ENCODE data around the gene SRC.

The SRC gene

DNA sequence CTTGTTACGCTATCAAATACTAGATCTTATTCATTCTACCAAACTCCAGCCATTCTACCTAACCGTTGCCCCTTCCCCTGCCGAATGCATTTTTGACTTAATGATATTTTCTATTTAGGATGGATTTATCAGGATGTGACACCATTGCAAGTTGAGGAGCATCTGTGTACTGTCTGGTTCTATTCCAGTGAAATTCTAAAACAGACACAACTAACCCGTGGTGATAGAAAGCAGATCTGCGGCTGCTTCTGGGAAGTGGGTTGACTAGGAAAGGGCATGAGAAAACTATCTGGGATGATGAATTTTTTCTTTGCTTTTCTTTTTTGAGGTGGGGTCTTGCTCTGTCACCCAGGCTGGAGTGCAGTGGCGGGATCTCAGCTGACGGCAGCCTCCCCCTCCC is 20.7 kb upstream of the SRC start:
- ATAC-seq: no peak
- no peak for TF ChIP-seq RARB (CRISPR knock-in tag; IDR thresholded peaks at IDR 0.05)
- no peak for TF ChIP-seq TOX (CRISPR knock-in tag; IDR thresholded peaks at IDR 0.05; ENCODE audit: borderline replicate concordance)
- TF ChIP-seq, protein P1, sequence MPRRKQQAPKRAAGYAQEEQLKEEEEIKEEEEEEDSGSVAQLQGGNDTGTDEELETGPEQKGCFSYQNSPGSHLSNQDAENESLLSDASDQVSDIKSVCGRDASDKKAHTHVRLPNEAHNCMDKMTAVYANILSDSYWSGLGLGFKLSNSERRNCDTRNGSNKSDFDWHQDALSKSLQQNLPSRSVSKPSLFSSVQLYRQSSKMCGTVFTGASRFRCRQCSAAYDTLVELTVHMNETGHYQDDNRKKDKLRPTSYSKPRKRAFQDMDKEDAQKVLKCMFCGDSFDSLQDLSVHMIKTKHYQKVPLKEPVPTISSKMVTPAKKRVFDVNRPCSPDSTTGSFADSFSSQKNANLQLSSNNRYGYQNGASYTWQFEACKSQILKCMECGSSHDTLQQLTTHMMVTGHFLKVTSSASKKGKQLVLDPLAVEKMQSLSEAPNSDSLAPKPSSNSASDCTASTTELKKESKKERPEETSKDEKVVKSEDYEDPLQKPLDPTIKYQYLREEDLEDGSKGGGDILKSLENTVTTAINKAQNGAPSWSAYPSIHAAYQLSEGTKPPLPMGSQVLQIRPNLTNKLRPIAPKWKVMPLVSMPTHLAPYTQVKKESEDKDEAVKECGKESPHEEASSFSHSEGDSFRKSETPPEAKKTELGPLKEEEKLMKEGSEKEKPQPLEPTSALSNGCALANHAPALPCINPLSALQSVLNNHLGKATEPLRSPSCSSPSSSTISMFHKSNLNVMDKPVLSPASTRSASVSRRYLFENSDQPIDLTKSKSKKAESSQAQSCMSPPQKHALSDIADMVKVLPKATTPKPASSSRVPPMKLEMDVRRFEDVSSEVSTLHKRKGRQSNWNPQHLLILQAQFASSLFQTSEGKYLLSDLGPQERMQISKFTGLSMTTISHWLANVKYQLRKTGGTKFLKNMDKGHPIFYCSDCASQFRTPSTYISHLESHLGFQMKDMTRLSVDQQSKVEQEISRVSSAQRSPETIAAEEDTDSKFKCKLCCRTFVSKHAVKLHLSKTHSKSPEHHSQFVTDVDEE (CRISPR knock-in tag; IDR thresholded peaks at IDR 0.05): no peak
- TF ChIP-seq ARNTL (CRISPR knock-in tag; IDR thresholded peaks at IDR 0.05; ENCODE audit: borderline replicate concordance, low read depth): no peak
- TF ChIP-seq ZNF8 (CRISPR knock-in tag; IDR thresholded peaks at IDR 0.05): no peak
- TF ChIP-seq ZFP30 (CRISPR knock-in tag; IDR thresholded peaks at IDR 0.05): no peak
- no peak for TF ChIP-seq ZNF70 (CRISPR knock-in tag; IDR thresholded peaks at IDR 0.05)
- TF ChIP-seq CSDC2 (CRISPR knock-in tag; IDR thresholded peaks at IDR 0.05): no peak
- TF ChIP-seq, protein P2, sequence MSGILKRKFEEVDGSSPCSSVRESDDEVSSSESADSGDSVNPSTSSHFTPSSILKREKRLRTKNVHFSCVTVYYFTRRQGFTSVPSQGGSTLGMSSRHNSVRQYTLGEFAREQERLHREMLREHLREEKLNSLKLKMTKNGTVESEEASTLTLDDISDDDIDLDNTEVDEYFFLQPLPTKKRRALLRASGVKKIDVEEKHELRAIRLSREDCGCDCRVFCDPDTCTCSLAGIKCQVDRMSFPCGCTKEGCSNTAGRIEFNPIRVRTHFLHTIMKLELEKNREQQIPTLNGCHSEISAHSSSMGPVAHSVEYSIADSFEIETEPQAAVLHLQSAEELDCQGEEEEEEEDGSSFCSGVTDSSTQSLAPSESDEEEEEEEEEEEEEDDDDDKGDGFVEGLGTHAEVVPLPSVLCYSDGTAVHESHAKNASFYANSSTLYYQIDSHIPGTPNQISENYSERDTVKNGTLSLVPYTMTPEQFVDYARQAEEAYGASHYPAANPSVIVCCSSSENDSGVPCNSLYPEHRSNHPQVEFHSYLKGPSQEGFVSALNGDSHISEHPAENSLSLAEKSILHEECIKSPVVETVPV (CRISPR knock-in tag; IDR thresholded peaks at IDR 0.05): no peak
- no peak for TF ChIP-seq GLIS3 (CRISPR knock-in tag; IDR thresholded peaks at IDR 0.05)
- no peak for TF ChIP-seq PPARA (CRISPR knock-in tag; IDR thresholded peaks at IDR 0.05; ENCODE audit: borderline replicate concordance)
- TF ChIP-seq BACH2 (CRISPR knock-in tag; IDR thresholded peaks at IDR 0.05; ENCODE audit: borderline replicate concordance): no peak
- TF ChIP-seq, protein P3, sequence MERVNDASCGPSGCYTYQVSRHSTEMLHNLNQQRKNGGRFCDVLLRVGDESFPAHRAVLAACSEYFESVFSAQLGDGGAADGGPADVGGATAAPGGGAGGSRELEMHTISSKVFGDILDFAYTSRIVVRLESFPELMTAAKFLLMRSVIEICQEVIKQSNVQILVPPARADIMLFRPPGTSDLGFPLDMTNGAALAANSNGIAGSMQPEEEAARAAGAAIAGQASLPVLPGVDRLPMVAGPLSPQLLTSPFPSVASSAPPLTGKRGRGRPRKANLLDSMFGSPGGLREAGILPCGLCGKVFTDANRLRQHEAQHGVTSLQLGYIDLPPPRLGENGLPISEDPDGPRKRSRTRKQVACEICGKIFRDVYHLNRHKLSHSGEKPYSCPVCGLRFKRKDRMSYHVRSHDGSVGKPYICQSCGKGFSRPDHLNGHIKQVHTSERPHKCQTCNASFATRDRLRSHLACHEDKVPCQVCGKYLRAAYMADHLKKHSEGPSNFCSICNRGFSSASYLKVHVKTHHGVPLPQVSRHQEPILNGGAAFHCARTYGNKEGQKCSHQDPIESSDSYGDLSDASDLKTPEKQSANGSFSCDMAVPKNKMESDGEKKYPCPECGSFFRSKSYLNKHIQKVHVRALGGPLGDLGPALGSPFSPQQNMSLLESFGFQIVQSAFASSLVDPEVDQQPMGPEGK (CRISPR knock-in tag; IDR thresholded peaks at IDR 0.05; ENCODE audit: borderline replicate concordance): no peak
- no peak for TF ChIP-seq ZC3H10 (CRISPR knock-in tag; IDR thresholded peaks at IDR 0.05)
- no peak for TF ChIP-seq ISL1 (CRISPR knock-in tag; IDR thresholded peaks at IDR 0.05)
- no peak for TF ChIP-seq SNAI2 (CRISPR knock-in tag; IDR thresholded peaks at IDR 0.05)

DNA sequence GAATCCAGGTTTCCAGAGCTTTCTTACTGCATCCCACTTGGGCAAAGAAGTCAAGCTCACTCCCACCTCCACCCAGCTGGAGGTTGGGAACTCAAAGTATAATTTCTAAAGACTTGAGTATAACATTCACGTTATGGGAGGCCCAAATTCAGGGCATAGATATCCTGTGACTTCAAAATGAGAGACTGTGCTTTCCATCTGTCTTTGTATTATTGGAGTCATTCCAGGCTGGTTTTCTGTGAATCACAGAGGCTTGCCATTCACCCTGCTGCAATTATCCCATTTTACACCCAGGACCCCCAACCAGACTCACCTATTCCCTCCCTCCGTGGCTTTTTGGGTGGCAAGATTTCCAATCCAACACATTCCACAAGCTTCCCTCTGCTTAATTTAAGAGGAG is 19.3 kb upstream of the SRC start:
- no peak for ATAC-seq
- TF ChIP-seq, protein P4, sequence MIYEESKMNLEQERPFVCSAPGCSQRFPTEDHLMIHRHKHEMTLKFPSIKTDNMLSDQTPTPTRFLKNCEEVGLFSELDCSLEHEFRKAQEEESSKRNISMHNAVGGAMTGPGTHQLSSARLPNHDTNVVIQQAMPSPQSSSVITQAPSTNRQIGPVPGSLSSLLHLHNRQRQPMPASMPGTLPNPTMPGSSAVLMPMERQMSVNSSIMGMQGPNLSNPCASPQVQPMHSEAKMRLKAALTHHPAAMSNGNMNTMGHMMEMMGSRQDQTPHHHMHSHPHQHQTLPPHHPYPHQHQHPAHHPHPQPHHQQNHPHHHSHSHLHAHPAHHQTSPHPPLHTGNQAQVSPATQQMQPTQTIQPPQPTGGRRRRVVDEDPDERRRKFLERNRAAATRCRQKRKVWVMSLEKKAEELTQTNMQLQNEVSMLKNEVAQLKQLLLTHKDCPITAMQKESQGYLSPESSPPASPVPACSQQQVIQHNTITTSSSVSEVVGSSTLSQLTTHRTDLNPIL (CRISPR knock-in tag; IDR thresholded peaks at IDR 0.05; ENCODE audit: low read depth): no peak
- TF ChIP-seq ZFP3 (CRISPR knock-in tag; IDR thresholded peaks at IDR 0.05): no peak
- no peak for TF ChIP-seq TOX (CRISPR knock-in tag; IDR thresholded peaks at IDR 0.05; ENCODE audit: borderline replicate concordance)
- no peak for TF ChIP-seq CSDC2 (CRISPR knock-in tag; IDR thresholded peaks at IDR 0.05)
- TF ChIP-seq ZNF565 (CRISPR knock-in tag; conservative IDR thresholded peaks at IDR 0.05; ENCODE audit: low read depth): no peak
- TF ChIP-seq, protein P1 (CRISPR knock-in tag; IDR thresholded peaks at IDR 0.05): no peak
- TF ChIP-seq ZC3H10 (CRISPR knock-in tag; IDR thresholded peaks at IDR 0.05): no peak
- no peak for TF ChIP-seq PPARA (CRISPR knock-in tag; IDR thresholded peaks at IDR 0.05; ENCODE audit: borderline replicate concordance)
- no peak for TF ChIP-seq OSR1 (CRISPR knock-in tag; IDR thresholded peaks at IDR 0.05)
- TF ChIP-seq ZNF70 (CRISPR knock-in tag; IDR thresholded peaks at IDR 0.05): no peak
- no peak for TF ChIP-seq ZFP30 (CRISPR knock-in tag; IDR thresholded peaks at IDR 0.05)

DNA sequence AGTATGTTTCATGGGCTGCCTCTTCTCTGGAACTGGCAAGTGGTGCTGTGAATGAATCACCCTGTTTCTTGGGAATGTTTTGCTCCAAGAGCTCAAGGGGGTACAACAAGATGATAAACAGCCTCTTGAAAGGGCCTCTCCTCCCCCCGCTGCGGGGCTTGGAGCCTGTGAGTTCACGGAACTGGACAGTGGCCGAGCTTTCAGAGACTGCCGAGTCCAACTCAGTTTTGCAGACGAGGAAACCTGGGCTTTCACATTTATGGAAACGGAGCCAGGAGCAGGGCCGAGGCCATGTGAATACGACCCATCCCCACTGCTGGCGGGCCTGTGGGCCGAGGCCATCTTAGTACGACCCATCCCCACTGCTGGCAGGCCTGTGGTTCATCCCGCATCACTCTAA is 18.2 kb upstream of the SRC start:
- no peak for ATAC-seq
- TF ChIP-seq SNAI2 (CRISPR knock-in tag; IDR thresholded peaks at IDR 0.05) (no peak), RARB (CRISPR knock-in tag; IDR thresholded peaks at IDR 0.05) (no peak), ZFP30 (CRISPR knock-in tag; IDR thresholded peaks at IDR 0.05) (no peak), TOX (CRISPR knock-in tag; IDR thresholded peaks at IDR 0.05; ENCODE audit: borderline replicate concordance) (no peak), GLIS3 (CRISPR knock-in tag; IDR thresholded peaks at IDR 0.05) (no peak), ZC3H10 (CRISPR knock-in tag; IDR thresholded peaks at IDR 0.05) (no peak)
- TF ChIP-seq, protein P1 (CRISPR knock-in tag; IDR thresholded peaks at IDR 0.05): no peak
- TF ChIP-seq, protein P5, sequence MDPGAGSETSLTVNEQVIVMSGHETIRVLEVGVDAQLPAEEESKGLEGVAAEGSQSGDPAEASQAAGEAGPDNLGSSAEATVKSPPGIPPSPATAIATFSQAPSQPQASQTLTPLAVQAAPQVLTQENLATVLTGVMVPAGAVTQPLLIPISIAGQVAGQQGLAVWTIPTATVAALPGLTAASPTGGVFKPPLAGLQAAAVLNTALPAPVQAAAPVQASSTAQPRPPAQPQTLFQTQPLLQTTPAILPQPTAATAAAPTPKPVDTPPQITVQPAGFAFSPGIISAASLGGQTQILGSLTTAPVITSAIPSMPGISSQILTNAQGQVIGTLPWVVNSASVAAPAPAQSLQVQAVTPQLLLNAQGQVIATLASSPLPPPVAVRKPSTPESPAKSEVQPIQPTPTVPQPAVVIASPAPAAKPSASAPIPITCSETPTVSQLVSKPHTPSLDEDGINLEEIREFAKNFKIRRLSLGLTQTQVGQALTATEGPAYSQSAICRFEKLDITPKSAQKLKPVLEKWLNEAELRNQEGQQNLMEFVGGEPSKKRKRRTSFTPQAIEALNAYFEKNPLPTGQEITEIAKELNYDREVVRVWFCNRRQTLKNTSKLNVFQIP (CRISPR knock-in tag; IDR thresholded peaks at IDR 0.05; ENCODE audit: borderline replicate concordance, low read depth): no peak
